EL (cell line): ENCODE data around the gene FNDC3B.
A peak's percentile ranks its signal among the peaks of the same experiment; 100 is the strongest.
"Not testable (repeated sequence)": the region's sequence is repeated elsewhere in the genome, so short reads cannot be mapped to it uniquely, and the experiment has no call there.

Source experiments
- DNase-seq: peaks from one replicate; pipeline ENCODE4 v3.0.0-alpha.2; 2016

FNDC3B gene

GRCh38 chr3:172246107-172246844, 206.9 kb downstream of the FNDC3B start:
- DNase-seq, result no peak

- DNase-seq, result no peak
These were observed 208.3 kb downstream of the FNDC3B start for GRCh38 chr3:172247525-172248274.

GRCh38 chr3:172249039-172249438, 209.7 kb downstream of the FNDC3B start:
- DNase-seq, result peak; percentile 42

GRCh38 chr3:172251211-172251610, 211.8 kb downstream of the FNDC3B start:
- DNase-seq, result no peak

- DNase-seq, result no peak
These were observed 213.8 kb downstream of the FNDC3B start for GRCh38 chr3:172253200-172253599.

- DNase-seq, result no peak
These were observed 215.2 kb downstream of the FNDC3B start for GRCh38 chr3:172254542-172254941.

GRCh38 chr3:172255321-172255720, 215.9 kb downstream of the FNDC3B start:
- not testable (repeated sequence) for DNase-seq

- DNase-seq, result no peak
These were observed 216.8 kb downstream of the FNDC3B start for GRCh38 chr3:172256101-172256734.

- DNase-seq, result peak; percentile 57
These were observed 218.4 kb downstream of the FNDC3B start for GRCh38 chr3:172257648-172258400.

GRCh38 chr3:172258624-172259023, 219.2 kb downstream of the FNDC3B start:
- no peak for DNase-seq

GRCh38 chr3:172259111-172259541, 219.7 kb downstream of the FNDC3B start:
- no peak for DNase-seq

GRCh38 chr3:172259726-172260248, 220.4 kb downstream of the FNDC3B start:
- no peak for DNase-seq

- peak; percentile 49 for DNase-seq
These were observed 221.0 kb downstream of the FNDC3B start for GRCh38 chr3:172260381-172260780.

GRCh38 chr3:172261054-172261453, 221.7 kb downstream of the FNDC3B start:
- DNase-seq, result no peak

- no peak for DNase-seq
These were observed 223.7 kb downstream of the FNDC3B start for GRCh38 chr3:172262991-172263608.

- DNase-seq, result no peak
These were observed 224.6 kb downstream of the FNDC3B start for GRCh38 chr3:172263781-172264486.

GRCh38 chr3:172266103-172266502, 226.7 kb downstream of the FNDC3B start:
- DNase-seq, result no peak

- DNase-seq, result no peak
These were observed 229.0 kb downstream of the FNDC3B start for GRCh38 chr3:172268425-172268824.

- no peak for DNase-seq
These were observed 229.5 kb downstream of the FNDC3B start for GRCh38 chr3:172268868-172269267.

- DNase-seq, result no peak
These were observed 231.3 kb downstream of the FNDC3B start for GRCh38 chr3:172270557-172271166.

- no peak for DNase-seq
These were observed 232.1 kb downstream of the FNDC3B start for GRCh38 chr3:172271386-172271976.
